Measurements from ENCODE around the gene ASAH2B.

The ASAH2B gene

DNA sequence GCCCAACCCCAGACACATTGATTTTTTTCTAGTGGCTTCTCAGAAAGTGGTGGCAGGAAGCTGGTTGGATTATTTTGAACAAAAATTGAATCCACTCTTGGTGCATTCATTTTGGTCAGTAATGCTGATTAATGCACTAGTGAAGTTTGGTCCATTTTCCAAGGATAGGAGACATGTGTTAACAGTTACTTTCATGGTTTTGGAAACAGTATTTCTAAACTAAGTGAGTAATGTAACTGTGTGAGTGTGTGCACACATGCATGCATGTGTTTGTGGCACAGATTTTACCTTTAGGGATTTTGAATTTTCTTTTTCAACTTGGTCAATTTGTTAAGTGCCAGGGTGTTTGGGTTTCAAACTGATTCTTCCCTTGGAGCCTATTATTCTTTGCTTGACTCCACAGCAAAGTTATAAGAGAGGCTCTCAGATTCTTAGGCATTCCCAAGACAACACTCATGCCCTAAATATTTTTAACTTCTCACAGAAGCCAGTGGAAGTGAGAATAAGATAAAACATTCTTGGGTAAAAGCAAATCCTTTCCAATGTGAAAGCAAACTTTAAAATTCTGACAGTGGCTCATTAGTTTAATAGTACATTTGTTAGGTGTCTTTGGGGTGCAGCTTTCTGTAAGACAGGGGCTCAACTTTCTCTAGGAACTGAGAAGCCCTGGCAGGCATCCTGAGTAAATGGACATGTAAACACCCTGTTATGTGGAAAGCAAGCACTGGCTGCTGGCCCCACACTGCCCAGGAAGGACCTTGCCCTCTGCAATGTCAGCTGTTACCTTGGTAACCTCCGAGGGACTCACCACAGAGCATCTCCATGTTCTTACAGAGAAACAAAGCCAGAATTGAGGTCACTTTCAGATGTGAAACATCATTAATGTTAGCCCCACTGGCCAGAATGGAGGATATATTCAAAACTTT is 68.4 kb downstream of the ASAH2B start:
- H3K4me3 ChIP-seq (ENCODE audit: low read length): no peak overlapping the region
- no peak for DNase-seq (ENCODE audit: low read depth)
- TF ChIP-seq, protein P1, sequence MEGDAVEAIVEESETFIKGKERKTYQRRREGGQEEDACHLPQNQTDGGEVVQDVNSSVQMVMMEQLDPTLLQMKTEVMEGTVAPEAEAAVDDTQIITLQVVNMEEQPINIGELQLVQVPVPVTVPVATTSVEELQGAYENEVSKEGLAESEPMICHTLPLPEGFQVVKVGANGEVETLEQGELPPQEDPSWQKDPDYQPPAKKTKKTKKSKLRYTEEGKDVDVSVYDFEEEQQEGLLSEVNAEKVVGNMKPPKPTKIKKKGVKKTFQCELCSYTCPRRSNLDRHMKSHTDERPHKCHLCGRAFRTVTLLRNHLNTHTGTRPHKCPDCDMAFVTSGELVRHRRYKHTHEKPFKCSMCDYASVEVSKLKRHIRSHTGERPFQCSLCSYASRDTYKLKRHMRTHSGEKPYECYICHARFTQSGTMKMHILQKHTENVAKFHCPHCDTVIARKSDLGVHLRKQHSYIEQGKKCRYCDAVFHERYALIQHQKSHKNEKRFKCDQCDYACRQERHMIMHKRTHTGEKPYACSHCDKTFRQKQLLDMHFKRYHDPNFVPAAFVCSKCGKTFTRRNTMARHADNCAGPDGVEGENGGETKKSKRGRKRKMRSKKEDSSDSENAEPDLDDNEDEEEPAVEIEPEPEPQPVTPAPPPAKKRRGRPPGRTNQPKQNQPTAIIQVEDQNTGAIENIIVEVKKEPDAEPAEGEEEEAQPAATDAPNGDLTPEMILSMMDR (conservative IDR thresholded peaks at IDR 0.05; ENCODE audit: low read depth, low read length): no peak

Data from retinal pigment epithelial cell (primary cell).